Measurements from ENCODE around the gene ACTL7B.

The ACTL7B gene

DNA sequence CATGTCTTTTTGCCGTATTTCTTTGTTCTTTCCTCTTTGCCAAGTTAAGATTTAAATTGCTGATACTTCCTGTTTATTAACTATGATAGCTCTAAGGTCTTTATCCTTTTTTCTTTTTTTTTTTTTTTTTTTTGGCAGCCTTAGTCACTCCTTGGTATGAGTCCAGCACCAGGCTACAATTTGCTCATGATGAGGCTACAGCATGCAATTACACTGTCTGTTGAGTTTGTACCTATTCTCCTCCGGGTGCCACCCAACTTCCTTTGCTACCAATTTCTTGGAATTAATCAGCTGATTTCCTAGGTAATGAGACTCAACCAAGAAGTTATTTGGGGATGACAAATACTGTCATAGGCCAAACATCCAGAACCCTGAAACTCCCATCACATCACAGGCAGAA is 25.5 kb downstream of the ACTL7B start:
- Histone ChIP-seq H3K27ac (ENCODE audit: low read length, poor library complexity, severe bottlenecking) (no peak overlapping the region), H3K23ac (ENCODE audit: low read length in 2 of 2) (no peak overlapping the region), H3K4me3 (ENCODE audit: insufficient read depth in 1 of 2, low read depth in 1 of 2, low read length in 2 of 2) (no peak overlapping the region), H3K4me2 (ENCODE audit: low read length, poor library complexity, severe bottlenecking) (no peak overlapping the region), H4K91ac (ENCODE audit: low read length) (no peak overlapping the region), H2BK15ac (ENCODE audit: low read depth, poor library complexity, severe bottlenecking) (no peak overlapping the region), H2BK12ac (ENCODE audit: low read length in 2 of 2) (no peak overlapping the region), H2AK5ac (ENCODE audit: low read length, severe bottlenecking) (no peak overlapping the region), H4K8ac (ENCODE audit: low read length) (no peak overlapping the region), H3K14ac (ENCODE audit: low read length in 2 of 2) (no peak overlapping the region), H3K9me3 (ENCODE audit: control insufficient read depth, low read length) (no peaks in the 10 kb centered on the region), H2BK120ac (ENCODE audit: low read depth, low read length) (no peak overlapping the region), H2BK5ac (ENCODE audit: low read depth, low read length, poor library complexity, severe bottlenecking) (no peak overlapping the region), H3K4me1 (ENCODE audit: control insufficient read depth, insufficient read depth, low read depth, low read length) (no peaks in the 10 kb centered on the region), H3K18ac (ENCODE audit: low read depth in 1 of 2, low read length in 2 of 2) (no peak overlapping the region), H3K79me1 (replicated peaks; ENCODE audit: low read length, poor library complexity, severe bottlenecking) (no peaks in the 10 kb centered on the region), H3K36me3 (ENCODE audit: control insufficient read depth in 1 of 2, insufficient read depth in 2 of 2, low read depth in 1 of 2, low read length in 2 of 2) (no peaks in the 10 kb centered on the region), H3K4ac (ENCODE audit: low read depth in 1 of 2, low read length in 2 of 2) (no peak overlapping the region), H3K27me3 (ENCODE audit: control insufficient read depth in 1 of 2, insufficient read depth in 1 of 2, low read length in 2 of 2) (peaks cover 0 to 2% of the 10 kb centered on the region in 2 experiments), H2AFZ (ENCODE audit: low read depth, low read length) (no peak overlapping the region), H3K9ac (ENCODE audit: low read length) (no peak overlapping the region)
- DNase-seq = no peak
- no CpG with 5 or more reads among the region's 2 CpGs for WGBS

DNA sequence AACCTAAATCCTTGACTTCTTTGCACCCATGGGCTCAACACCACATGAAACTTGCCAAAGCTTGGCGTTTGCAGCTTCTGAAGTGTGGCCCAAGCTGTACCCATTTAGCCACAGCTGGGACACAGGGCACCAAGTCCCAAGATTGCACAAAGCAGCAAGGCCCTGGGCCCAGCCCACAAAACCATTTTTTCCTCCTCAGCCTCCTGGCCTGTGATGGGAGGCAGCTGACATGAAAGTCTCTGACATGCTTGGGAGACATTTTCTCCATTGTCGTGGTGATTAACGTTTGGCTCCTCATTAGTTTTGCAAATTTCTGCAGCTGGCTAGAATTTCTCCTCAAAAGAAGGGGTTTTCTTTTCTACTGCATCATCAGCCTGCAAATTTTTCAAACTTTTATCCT is 32.0 kb downstream of the ACTL7B start:
- H3K23ac ChIP-seq (ENCODE audit: low read length in 2 of 2) = no peak overlapping the region
- H3K4me3 ChIP-seq (ENCODE audit: insufficient read depth in 1 of 2, low read depth in 1 of 2, low read length in 2 of 2) = no peak overlapping the region
- no peak overlapping the region for H2BK5ac ChIP-seq (ENCODE audit: low read depth, low read length, poor library complexity, severe bottlenecking)
- WGBS = 73% methylated on average over 3 of the region's 3 CpGs
- no peak overlapping the region for H2BK12ac ChIP-seq (ENCODE audit: low read length in 2 of 2)
- H3K4ac ChIP-seq (ENCODE audit: low read depth in 1 of 2, low read length in 2 of 2) = no peak overlapping the region
- H3K4me1 ChIP-seq (ENCODE audit: control insufficient read depth, insufficient read depth, low read depth, low read length) = no peaks in the 10 kb centered on the region
- H3K9ac ChIP-seq (ENCODE audit: low read length) = no peak overlapping the region
- H3K79me1 ChIP-seq (replicated peaks; ENCODE audit: low read length, poor library complexity, severe bottlenecking) = no peaks in the 10 kb centered on the region
- H3K14ac ChIP-seq (ENCODE audit: low read length in 2 of 2) = no peak overlapping the region
- H3K27ac ChIP-seq (ENCODE audit: low read length, poor library complexity, severe bottlenecking) = no peak overlapping the region
- H2BK15ac ChIP-seq (ENCODE audit: low read depth, poor library complexity, severe bottlenecking) = no peak overlapping the region
- no peak overlapping the region for H2AK5ac ChIP-seq (ENCODE audit: low read length, severe bottlenecking)
- no peak overlapping the region for H4K91ac ChIP-seq (ENCODE audit: low read length)
- H2BK120ac ChIP-seq (ENCODE audit: low read depth, low read length) = no peak overlapping the region
- no peaks in the 10 kb centered on the region for H3K36me3 ChIP-seq (ENCODE audit: control insufficient read depth in 1 of 2, insufficient read depth in 2 of 2, low read depth in 1 of 2, low read length in 2 of 2)
- no peak overlapping the region for H3K18ac ChIP-seq (ENCODE audit: low read depth in 1 of 2, low read length in 2 of 2)
- H3K4me2 ChIP-seq (ENCODE audit: low read length, poor library complexity, severe bottlenecking) = no peak overlapping the region
- no peak overlapping the region for H2AFZ ChIP-seq (ENCODE audit: low read depth, low read length)
- H3K27me3 ChIP-seq (ENCODE audit: control insufficient read depth in 1 of 2, insufficient read depth in 1 of 2, low read length in 2 of 2) = peaks cover 0 to 3% of the 10 kb centered on the region in 2 experiments
- DNase-seq = no peak
- H4K8ac ChIP-seq (ENCODE audit: low read length) = no peak overlapping the region
- peaks cover 4% of the 10 kb centered on the region for H3K9me3 ChIP-seq (ENCODE audit: control insufficient read depth, low read length)

DNA sequence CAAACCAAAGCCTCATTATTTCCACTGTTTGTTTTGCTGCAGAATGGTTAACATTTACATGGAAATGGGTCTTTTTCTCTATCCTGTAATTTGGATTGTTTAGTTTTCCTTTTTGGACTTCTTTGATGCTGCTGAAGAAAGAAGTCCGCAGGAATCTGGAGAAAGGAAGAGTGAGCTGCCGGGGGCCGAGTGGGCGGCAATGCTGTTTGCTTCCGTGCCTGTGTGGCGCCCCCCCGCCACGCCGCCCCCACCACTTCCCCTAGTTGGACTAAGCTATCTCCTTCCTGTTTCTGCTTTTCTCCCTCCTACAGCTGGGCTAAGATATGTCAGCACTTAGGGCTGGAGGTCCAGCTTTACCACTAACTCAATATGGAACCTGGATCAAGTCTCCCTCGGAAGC is 39.7 kb downstream of the ACTL7B start:
- H3K27me3 ChIP-seq (ENCODE audit: control insufficient read depth in 1 of 2, insufficient read depth in 1 of 2, low read length in 2 of 2) = no peaks in the 10 kb centered on the region
- H3K4me1 ChIP-seq (ENCODE audit: control insufficient read depth, insufficient read depth, low read depth, low read length) = peaks cover 1% of the 10 kb centered on the region
- H2BK12ac ChIP-seq (ENCODE audit: low read length in 2 of 2) = no peak overlapping the region
- no peak overlapping the region for H2BK5ac ChIP-seq (ENCODE audit: low read depth, low read length, poor library complexity, severe bottlenecking)
- H3K4me2 ChIP-seq (ENCODE audit: low read length, poor library complexity, severe bottlenecking) = no peak overlapping the region
- no peak overlapping the region for H3K23ac ChIP-seq (ENCODE audit: low read length in 2 of 2)
- H3K4ac ChIP-seq (ENCODE audit: low read depth in 1 of 2, low read length in 2 of 2) = no peak overlapping the region
- H3K4me3 ChIP-seq (ENCODE audit: insufficient read depth in 1 of 2, low read depth in 1 of 2, low read length in 2 of 2) = no peak overlapping the region
- no peak overlapping the region for H3K27ac ChIP-seq (ENCODE audit: low read length, poor library complexity, severe bottlenecking)
- H4K91ac ChIP-seq (ENCODE audit: low read length) = no peak overlapping the region
- no peaks in the 10 kb centered on the region for H3K79me1 ChIP-seq (replicated peaks; ENCODE audit: low read length, poor library complexity, severe bottlenecking)
- H3K18ac ChIP-seq (ENCODE audit: low read depth in 1 of 2, low read length in 2 of 2) = no peak overlapping the region
- H2AFZ ChIP-seq (ENCODE audit: low read depth, low read length) = no peak overlapping the region
- no peak overlapping the region for H3K14ac ChIP-seq (ENCODE audit: low read length in 2 of 2)
- no peaks in the 10 kb centered on the region for H3K9me3 ChIP-seq (ENCODE audit: control insufficient read depth, low read length)
- H3K9ac ChIP-seq (ENCODE audit: low read length) = no peak overlapping the region
- H3K36me3 ChIP-seq (ENCODE audit: control insufficient read depth in 1 of 2, insufficient read depth in 2 of 2, low read depth in 1 of 2, low read length in 2 of 2) = no peaks in the 10 kb centered on the region
- no peak overlapping the region for H2BK15ac ChIP-seq (ENCODE audit: low read depth, poor library complexity, severe bottlenecking)
- H2AK5ac ChIP-seq (ENCODE audit: low read length, severe bottlenecking) = no peak overlapping the region
- WGBS = 72% methylated on average over 10 of the region's 10 CpGs
- DNase-seq = no peak
- H2BK120ac ChIP-seq (ENCODE audit: low read depth, low read length) = no peak overlapping the region
- no peak overlapping the region for H4K8ac ChIP-seq (ENCODE audit: low read length)

DNA sequence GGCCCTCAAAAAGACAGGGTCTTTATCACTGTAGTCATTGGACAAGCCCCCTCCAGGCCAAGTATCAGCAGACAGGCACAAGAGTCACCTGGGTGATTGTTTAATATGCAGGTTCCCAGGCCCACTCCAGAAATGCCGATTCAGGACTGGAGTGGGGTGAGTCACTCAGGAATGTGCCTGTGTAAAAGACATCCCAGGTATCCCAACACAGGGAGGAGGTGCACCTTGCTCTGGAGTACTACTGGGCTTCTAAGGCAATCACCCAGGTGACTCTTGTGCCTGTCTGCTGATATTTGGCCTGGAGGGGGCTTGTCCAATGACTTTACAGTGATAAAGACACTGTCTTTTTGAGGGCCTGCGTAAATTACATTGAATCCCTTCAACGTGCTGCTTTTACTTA is 40.6 kb downstream of the ACTL7B start:
- H4K91ac ChIP-seq (ENCODE audit: low read length) = no peak overlapping the region
- no peak overlapping the region for H4K8ac ChIP-seq (ENCODE audit: low read length)
- no peak overlapping the region for H3K9ac ChIP-seq (ENCODE audit: low read length)
- H2AK5ac ChIP-seq (ENCODE audit: low read length, severe bottlenecking) = no peak overlapping the region
- no peak overlapping the region for H3K4me3 ChIP-seq (ENCODE audit: insufficient read depth in 1 of 2, low read depth in 1 of 2, low read length in 2 of 2)
- H3K27ac ChIP-seq (ENCODE audit: low read length, poor library complexity, severe bottlenecking) = no peak overlapping the region
- H2BK120ac ChIP-seq (ENCODE audit: low read depth, low read length) = no peak overlapping the region
- H3K18ac ChIP-seq (ENCODE audit: low read depth in 1 of 2, low read length in 2 of 2) = no peak overlapping the region
- H3K36me3 ChIP-seq (ENCODE audit: control insufficient read depth in 1 of 2, insufficient read depth in 2 of 2, low read depth in 1 of 2, low read length in 2 of 2) = no peaks in the 10 kb centered on the region
- H2BK15ac ChIP-seq (ENCODE audit: low read depth, poor library complexity, severe bottlenecking) = no peak overlapping the region
- peaks cover 1 to 2% of the 10 kb centered on the region in 2 experiments for H3K27me3 ChIP-seq (ENCODE audit: control insufficient read depth in 1 of 2, insufficient read depth in 1 of 2, low read length in 2 of 2)
- no peak overlapping the region for H2BK5ac ChIP-seq (ENCODE audit: low read depth, low read length, poor library complexity, severe bottlenecking)
- H2AFZ ChIP-seq (ENCODE audit: low read depth, low read length) = no peak overlapping the region
- no peak overlapping the region for H3K23ac ChIP-seq (ENCODE audit: low read length in 2 of 2)
- H3K4me1 ChIP-seq (ENCODE audit: control insufficient read depth, insufficient read depth, low read depth, low read length) = peaks cover 1% of the 10 kb centered on the region
- no peaks in the 10 kb centered on the region for H3K79me1 ChIP-seq (replicated peaks; ENCODE audit: low read length, poor library complexity, severe bottlenecking)
- H3K14ac ChIP-seq (ENCODE audit: low read length in 2 of 2) = no peak overlapping the region
- H3K4me2 ChIP-seq (ENCODE audit: low read length, poor library complexity, severe bottlenecking) = no peak overlapping the region
- H2BK12ac ChIP-seq (ENCODE audit: low read length in 2 of 2) = no peak overlapping the region
- H3K9me3 ChIP-seq (ENCODE audit: control insufficient read depth, low read length) = no peaks in the 10 kb centered on the region
- DNase-seq = no peak
- no peak overlapping the region for H3K4ac ChIP-seq (ENCODE audit: low read depth in 1 of 2, low read length in 2 of 2)
- WGBS = 83% methylated on average over 3 of the region's 3 CpGs
